D721Med (cell line): ENCODE results near the gene ST8SIA4.

Source experiments
- DNase-seq: peaks from one replicate; pipeline ENCODE4 v3.0.0; 2011; ENCODE audit warnings: low spot score; ENCODE audit not compliant: insufficient read length
- FAIRE-seq: peaks from 2 replicates; lab custom pipeline; 2011; peaks lifted over from hg19 to GRCh38; lab: Jason Lieb, UNC
- CTCF ChIP-seq: IDR thresholded peaks from 2 replicates; pipeline ENCODE4 v1.5.1; 2012; ENCODE audit warnings: mild to moderate bottlenecking, control low read depth; ENCODE audit not compliant: insufficient read depth; ENCODE audit errors: missing control alignments

The ST8SIA4 gene

DNA sequence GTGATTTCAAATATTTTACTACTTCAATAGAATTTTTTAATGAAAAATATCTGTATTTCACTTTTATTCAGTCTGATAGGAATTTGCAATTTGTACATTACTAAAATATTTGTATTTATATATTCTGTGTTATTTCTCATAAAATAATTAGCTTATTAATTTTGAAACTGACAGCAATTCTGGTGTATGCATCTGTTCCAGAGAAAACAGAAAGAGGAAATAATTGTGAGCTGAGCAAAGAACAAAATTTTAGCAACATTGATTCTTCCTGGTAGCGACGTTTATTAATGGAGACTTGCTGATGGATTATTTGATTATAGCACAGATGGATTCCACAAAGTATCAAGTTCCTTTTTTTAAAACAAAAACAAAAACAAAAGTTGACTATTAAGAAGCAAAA is 61.0 kb downstream of the ST8SIA4 start:
- DNase-seq (no peak), FAIRE-seq (peak; percentile 6)
- no peak for TF ChIP-seq CTCF

GRCh38 chr5:100841358-100842076 is 61.6 kb downstream of the ST8SIA4 start:
- no peak for FAIRE-seq
- no peak for DNase-seq
- TF ChIP-seq CTCF = no peak

DNA sequence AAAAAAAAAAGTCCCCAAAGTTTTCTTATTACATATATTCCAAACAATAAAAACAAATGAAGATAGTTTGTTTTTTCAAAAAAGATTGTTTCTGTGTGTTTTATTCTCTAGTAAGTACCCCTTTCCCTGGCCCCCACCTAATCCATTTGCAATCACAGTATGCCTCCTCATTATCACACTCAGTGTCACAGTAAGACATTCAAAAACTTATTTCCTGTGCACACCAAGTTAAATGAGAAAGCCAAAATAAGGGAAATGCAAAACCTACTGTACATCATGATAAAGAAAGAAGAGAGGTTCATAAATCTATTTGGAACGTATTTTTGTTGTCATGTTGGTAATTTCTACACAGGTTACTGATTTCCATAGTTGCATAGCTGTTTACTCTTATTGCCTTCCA is 62.3 kb downstream of the ST8SIA4 start:
- DNase-seq = no peak
- FAIRE-seq = no peak
- TF ChIP-seq CTCF = no peak

DNA sequence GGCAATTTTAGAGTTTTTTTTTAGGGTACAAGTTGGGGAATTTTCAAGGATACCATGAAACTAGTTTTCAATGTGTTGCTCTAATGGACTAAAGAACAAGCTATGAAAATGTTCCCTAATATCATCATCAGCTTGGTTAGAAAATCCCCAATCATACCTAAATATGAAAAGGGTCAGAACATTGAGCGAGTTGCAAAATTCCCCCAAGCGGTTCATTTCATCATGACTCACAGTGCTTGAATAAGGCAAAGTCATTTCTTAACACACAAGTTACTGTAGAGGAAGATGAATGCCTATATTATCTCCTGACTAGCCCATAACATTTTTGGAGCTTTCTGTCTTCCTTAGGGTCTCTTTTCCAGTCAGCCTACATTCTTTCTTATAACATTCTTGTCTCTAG is 62.7 kb downstream of the ST8SIA4 start:
- FAIRE-seq (no peak), DNase-seq (no peak)
- no peak for TF ChIP-seq CTCF

DNA sequence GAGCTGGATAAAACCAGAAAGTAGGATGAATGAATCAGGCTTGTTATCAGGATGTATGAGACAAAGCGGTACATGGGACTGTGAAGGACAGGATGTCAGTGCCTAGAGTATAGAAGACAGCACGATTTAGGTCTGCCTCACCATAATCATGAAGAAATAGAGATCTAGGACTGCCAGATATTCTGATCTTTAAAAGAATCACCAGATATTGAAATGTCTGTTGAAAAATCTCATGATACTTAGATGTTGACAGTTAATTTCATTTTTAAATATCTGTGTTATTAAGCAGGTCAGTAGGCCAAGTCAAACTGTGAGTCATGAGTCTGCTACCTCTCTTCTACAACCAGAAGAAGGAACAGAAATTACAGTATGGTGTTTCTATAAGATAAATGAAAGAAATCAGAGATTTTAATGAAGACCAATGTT is 65.0 kb downstream of the ST8SIA4 start:
- FAIRE-seq = no peak
- TF ChIP-seq CTCF = no peak
- no peak for DNase-seq

DNA sequence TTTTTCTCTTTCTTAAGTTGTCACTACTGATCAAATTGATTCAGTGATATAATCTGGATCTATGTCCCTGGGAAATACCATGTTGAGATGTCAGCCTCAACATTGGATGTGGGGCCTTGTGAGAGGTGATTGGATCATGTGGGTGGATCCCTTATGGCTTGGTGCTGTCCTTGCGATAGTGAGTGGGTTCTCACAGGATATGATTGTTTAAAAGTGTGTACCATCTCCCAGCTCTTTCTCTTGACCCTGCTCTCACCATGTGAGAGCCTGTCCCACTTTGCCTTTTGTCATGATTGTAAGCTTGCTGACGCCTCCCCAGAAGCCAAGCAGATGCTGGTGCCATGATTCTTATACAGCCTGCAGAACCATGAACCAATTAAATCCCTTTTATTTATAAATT is 68.6 kb downstream of the ST8SIA4 start:
- no peak for TF ChIP-seq CTCF
- FAIRE-seq (no peak), DNase-seq (no peak)
